KMS-11 (cell line): Measurements from ENCODE around the gene CATSPERB.

Experiments
- H2AFZ ChIP-seq: fragments of 200-600 bp; sonication (generic); 2 replicates; pipeline ENCODE4 v1.6.1; 2016; ENCODE audit warnings: antibody characterized with exemption, mixed run types, low read depth
- H3K27ac ChIP-seq: fragments of 200-600 bp; sonication (generic); 2 replicates; pipeline ENCODE4 v1.6.1; 2016; ENCODE audit warnings: mild to moderate bottlenecking, mixed run types
- H3K27me3 ChIP-seq: fragments of 200-600 bp; sonication (generic); 2 replicates; pipeline ENCODE4 v1.6.1; 2017; ENCODE audit warnings: mild to moderate bottlenecking, low read depth, mixed run types, moderate library complexity; ENCODE audit not compliant: insufficient read depth
- H3K36me3 ChIP-seq: fragments of 200-600 bp; sonication (generic); 2 replicates; pipeline ENCODE4 v1.6.1; 2017; ENCODE audit warnings: mild to moderate bottlenecking, mixed run types; ENCODE audit not compliant: insufficient read depth
- H3K4me1 ChIP-seq: fragments of 200-600 bp; sonication (generic); 2 replicates; pipeline ENCODE4 v1.6.1; 2016; ENCODE audit warnings: mild to moderate bottlenecking, low read depth, mixed run types; ENCODE audit not compliant: poor library complexity, severe bottlenecking
- H3K4me2 ChIP-seq: fragments of 200-600 bp; sonication (generic); 2 replicates; pipeline ENCODE4 v1.7.0; 2016; ENCODE audit warnings: mild to moderate bottlenecking, mixed run types
- H3K4me3 ChIP-seq: fragments of 200-600 bp; sonication (generic); IDR thresholded peaks from 2 replicates; pipeline ENCODE4 v1.6.1; 2017; ENCODE audit warnings: low read depth, low read length, mixed read lengths; ENCODE audit not compliant: insufficient read depth
- H3K79me2 ChIP-seq: fragments of 200-600 bp; sonication (generic); 2 replicates; pipeline ENCODE4 v1.6.1; 2016; ENCODE audit warnings: low read depth, mixed run types; ENCODE audit not compliant: insufficient read depth
- H3K9ac ChIP-seq: fragments of 200-600 bp; sonication (generic); 2 replicates; pipeline ENCODE4 v1.6.1; 2016; ENCODE audit warnings: mild to moderate bottlenecking, mixed run types
- H4K20me1 ChIP-seq: fragments of 200-600 bp; sonication (generic); 2 replicates; pipeline ENCODE4 v1.6.1; 2016; ENCODE audit warnings: mild to moderate bottlenecking, mixed run types; ENCODE audit not compliant: insufficient read depth
- CTCF ChIP-seq: fragments of 200-600 bp; sonication (generic); conservative IDR thresholded peaks from 2 replicates; pipeline ENCODE4 v1.6.1; 2017; ENCODE audit warnings: low read depth, mild to moderate bottlenecking, antibody characterized with exemption, low read length, moderate library complexity, mixed read lengths

Gene CATSPERB

GRCh38 chr14:91753501-91754128 lies 21.7 kb upstream of the CATSPERB start:
- Histone ChIP-seq H3K79me2 (no peaks in the 10 kb centered on the region), H3K4me3 (no peak overlapping the region)

GRCh38 chr14:91752961-91753360 lies 21.1 kb upstream of the CATSPERB start:
- no peaks in the 10 kb centered on the region for H3K79me2 ChIP-seq
- no peak overlapping the region for H3K4me3 ChIP-seq
- TF ChIP-seq CTCF: no peak
- H3K4me1 ChIP-seq: no peaks in the 10 kb centered on the region
- H3K36me3 ChIP-seq: no peaks in the 10 kb centered on the region
- H3K4me2 ChIP-seq: no peak overlapping the region
- H2AFZ ChIP-seq: no peak overlapping the region
- no peaks in the 10 kb centered on the region for H3K27me3 ChIP-seq
- no peak overlapping the region for H3K27ac ChIP-seq
- H3K9ac ChIP-seq: no peak overlapping the region
- no peaks in the 10 kb centered on the region for H4K20me1 ChIP-seq

More at GRCh38 chr14:91753501-91754128, 21.7 kb upstream of the CATSPERB start:
- Histone ChIP-seq H3K9ac (no peak overlapping the region), H2AFZ (no peak overlapping the region), H3K36me3 (no peaks in the 10 kb centered on the region), H3K27ac (no peak overlapping the region), H3K27me3 (no peaks in the 10 kb centered on the region), H3K4me2 (no peak overlapping the region), H4K20me1 (no peaks in the 10 kb centered on the region), H3K4me1 (no peaks in the 10 kb centered on the region)
- no peak for TF ChIP-seq CTCF

- no peaks in the 10 kb centered on the region for H3K27me3 ChIP-seq
- no peak for TF ChIP-seq CTCF
- no peaks in the 10 kb centered on the region for H3K4me1 ChIP-seq
- H3K27ac ChIP-seq: no peak overlapping the region
- no peak overlapping the region for H2AFZ ChIP-seq
- H3K4me3 ChIP-seq: no peak overlapping the region
- no peak overlapping the region for H3K4me2 ChIP-seq
- H4K20me1 ChIP-seq: no peaks in the 10 kb centered on the region
- no peaks in the 10 kb centered on the region for H3K79me2 ChIP-seq
- H3K9ac ChIP-seq: no peak overlapping the region
- no peaks in the 10 kb centered on the region for H3K36me3 ChIP-seq
These were observed 19.8 kb upstream of the CATSPERB start for GRCh38 chr14:91751719-91752118.

- Histone ChIP-seq H3K4me2 (no peak overlapping the region), H3K27me3 (no peaks in the 10 kb centered on the region), H3K79me2 (no peaks in the 10 kb centered on the region), H4K20me1 (no peaks in the 10 kb centered on the region), H2AFZ (no peak overlapping the region), H3K36me3 (no peaks in the 10 kb centered on the region), H3K4me1 (no peaks in the 10 kb centered on the region), H3K4me3 (no peak overlapping the region), H3K27ac (no peak overlapping the region), H3K9ac (no peak overlapping the region)
- TF ChIP-seq CTCF: no peak
These were observed 18.8 kb upstream of the CATSPERB start for GRCh38 chr14:91750634-91751198.
